Activated naive CD4-positive, alpha-beta T cell treated with Interleukin-2 at 50 U/mL for 16 hours (primary cell): ENCODE results near the gene HSD17B13.
A peak's percentile ranks its signal among the peaks of the same experiment; 100 is the strongest.
"Not testable (repeated sequence)": the region's sequence is repeated elsewhere in the genome, so short reads cannot be mapped to it uniquely, and the experiment has no call there.

Source experiments
- DNase-seq: peaks from one replicate; pipeline ENCODE4 v3.0.0-alpha.2; 2020

Gene HSD17B13, protein sequence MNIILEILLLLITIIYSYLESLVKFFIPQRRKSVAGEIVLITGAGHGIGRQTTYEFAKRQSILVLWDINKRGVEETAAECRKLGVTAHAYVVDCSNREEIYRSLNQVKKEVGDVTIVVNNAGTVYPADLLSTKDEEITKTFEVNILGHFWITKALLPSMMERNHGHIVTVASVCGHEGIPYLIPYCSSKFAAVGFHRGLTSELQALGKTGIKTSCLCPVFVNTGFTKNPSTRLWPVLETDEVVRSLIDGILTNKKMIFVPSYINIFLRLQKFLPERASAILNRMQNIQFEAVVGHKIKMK

DNA sequence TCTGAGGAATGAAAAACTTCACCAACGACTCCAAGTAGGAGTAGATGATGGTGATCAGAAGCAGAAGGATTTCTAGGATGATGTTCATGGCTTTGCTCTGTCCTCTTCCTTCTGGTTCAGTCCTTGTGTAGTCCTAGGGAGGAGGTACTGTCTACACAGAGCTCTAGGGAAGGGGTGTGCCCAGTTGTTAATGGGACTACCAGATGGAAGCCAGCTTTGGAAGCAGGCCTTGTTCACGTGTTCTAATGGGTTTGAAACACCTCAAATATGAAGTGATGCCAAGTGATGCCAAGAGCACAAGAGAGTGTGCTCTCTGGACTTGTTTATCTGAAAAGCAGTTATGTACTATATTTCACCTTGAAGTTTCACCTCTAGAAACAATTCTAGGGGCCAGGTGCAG, at the start of gene HSD17B13:
Gene HSD17B13 (minus strand): TSS at position 129 of the 400 bp plus-strand sequence. CDS start 41 bp downstream, at position 88.
- DNase-seq: no peak

DNA sequence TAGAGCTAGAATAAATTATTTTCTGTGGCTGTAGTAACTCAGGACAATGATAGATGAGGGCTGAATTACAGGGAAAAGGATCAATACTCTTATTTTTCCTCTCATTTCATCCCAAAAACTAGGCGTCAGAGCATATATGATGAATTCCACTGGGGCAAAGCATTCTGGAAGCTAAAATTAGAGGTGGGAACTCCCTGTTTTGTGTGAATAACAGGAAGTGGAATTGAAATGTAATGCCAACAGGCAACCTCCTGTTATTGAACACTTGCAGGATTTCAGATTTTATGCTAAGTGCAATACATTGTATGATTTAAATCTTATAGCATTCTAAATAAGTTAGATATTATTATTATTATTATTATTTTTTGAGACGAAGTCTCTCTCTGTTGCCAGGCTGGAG, 47.4 kb upstream of the HSD17B13 start:
- DNase-seq: no peak

DNA sequence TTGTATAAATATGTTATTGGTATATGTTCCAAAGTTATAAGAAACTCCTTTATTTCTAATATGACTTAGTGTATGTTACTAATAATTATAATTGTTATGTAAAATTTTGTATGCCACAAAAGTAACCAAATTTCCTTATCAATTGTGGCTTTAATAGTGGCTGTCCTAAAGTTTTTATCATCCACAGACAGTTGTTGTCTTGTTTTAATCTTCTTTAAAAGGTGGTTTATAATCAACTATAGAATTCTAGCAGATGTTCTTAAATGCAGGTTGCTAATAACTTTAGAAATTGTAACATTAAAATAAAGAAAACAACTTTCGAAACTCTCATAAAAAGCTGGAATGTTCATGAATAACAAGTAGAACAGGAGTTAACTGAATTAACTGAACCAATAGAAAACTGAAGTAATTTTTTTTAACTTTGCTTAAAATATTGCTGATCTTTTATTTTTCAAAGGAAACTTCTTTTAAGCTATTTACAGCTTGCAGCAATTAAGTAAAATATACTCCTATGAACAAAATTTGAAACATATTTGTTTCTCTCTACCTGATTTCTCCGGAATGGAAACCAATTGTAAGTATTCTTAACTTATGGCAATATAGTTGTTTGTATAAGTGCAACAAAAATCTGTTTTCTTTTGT, 44.0 kb upstream of the HSD17B13 start:
- no peak for DNase-seq

DNA sequence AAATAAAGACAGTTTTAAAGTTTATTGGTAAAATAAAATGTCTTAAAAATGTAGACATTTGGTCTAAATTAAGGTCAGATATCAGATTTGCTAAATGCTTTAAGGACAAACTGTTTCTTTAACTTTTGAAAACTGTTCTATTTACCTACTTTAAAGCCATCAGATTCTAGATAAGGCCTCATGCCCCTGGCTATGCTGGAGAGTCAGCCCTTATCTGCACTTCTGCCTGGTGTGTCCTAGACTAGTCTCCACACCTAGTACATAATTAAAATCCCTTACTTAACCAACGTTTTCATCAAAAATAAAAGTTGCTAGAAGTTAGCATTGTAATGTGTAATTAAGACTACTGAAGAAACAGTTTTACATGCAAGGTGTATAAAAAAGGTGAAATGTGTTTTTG, 42.7 kb upstream of the HSD17B13 start:
- no peak for DNase-seq

DNA sequence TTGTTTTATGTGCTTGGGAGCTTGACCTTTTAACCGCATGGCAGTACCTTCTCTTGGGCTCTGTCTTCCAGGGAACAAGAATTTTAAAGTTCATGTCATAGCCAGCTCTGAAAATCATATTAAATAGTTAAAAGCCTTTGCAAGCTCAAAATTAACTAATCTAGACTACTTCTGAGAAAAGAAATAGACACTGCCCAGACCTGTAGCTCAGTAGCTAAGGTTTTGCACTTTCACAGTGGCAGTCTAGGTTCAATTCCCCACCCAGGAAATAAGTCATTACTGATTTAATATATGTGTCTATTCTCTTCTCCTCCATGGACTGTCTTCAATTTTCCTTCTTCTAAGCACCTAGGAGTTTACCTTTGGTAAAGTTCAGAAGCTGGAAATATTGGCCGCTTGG, 40.9 kb upstream of the HSD17B13 start:
- DNase-seq: no peak

DNA sequence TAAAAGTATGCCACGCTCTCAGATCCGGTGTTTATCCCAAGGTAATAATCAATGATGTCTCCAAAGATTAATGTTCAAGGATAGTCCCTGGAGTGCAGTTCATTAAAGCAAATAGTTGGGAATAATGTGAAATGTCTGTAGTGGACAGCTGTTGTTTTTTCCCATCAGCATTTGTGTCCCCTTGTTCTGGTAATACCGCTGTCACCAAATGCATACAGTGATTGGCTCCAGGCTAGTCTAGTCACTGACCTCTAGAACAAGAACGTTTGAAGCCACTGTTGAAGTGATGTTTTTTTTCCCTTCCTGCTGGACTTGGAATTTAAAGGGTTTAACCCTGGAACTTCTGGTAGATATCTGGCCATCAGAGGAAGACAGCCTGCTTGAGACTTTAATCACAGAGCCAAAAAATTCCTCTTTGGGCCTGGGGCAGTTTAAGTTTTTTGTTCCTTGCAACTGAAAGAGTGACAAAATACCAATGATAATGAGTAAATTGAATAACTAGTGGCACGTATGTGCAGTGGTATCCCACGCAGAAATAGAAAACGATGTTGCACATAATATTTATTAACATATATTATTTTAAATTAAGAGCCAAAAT, 37.8 kb upstream of the HSD17B13 start:
- DNase-seq: no peak

DNA sequence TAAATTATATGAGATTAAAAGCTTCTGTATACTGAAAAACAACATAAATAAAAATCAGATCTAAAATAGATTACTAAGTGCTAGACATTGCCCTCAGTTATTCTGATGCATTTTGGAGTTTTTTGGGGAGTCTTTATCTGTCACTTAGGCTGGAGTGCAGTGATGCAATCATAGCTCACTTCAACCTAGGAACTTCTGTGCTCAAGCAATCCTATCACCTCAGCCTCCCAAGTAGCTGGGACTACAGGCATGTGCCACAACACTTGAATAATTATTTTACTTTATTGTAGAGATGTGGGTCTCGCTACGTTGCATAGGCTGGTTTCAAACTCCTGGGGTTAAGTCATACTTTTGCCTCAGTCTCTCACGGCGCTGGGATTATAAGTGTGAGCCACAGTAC, 36.6 kb upstream of the HSD17B13 start:
- no peak for DNase-seq

DNA sequence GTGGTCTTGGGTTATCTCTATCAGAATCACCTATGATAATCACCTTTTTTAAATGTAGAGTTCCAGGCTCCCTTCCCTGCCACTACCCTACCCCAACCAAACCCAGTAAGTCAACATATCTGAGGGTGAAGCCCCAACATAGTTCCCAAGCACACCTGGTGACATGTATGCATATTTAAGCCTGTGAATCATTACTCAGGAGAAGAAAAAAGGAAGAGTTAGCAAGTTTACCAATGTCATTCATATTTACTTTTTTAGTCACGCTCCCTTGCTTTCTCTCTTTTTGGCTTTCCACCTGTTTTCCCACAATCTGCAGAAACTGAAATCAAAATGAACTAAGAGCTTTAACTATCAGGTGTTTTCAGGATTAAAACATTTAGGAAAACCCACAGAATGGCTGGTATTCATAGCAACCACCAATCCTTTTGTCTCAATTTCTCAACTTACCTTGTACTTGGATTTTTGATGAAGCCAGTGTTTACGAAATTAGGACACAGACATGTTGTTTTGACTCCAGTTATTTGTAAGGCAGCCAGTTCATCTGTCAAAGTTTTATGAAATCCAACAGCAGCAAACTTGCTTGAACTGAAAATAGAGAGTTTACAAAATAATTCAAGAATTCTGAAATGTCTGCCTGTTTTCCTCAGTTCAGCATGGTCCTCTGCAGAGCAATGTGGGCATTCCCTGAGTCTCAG, 34.3 kb upstream of the HSD17B13 start:
- no peak for DNase-seq

DNA sequence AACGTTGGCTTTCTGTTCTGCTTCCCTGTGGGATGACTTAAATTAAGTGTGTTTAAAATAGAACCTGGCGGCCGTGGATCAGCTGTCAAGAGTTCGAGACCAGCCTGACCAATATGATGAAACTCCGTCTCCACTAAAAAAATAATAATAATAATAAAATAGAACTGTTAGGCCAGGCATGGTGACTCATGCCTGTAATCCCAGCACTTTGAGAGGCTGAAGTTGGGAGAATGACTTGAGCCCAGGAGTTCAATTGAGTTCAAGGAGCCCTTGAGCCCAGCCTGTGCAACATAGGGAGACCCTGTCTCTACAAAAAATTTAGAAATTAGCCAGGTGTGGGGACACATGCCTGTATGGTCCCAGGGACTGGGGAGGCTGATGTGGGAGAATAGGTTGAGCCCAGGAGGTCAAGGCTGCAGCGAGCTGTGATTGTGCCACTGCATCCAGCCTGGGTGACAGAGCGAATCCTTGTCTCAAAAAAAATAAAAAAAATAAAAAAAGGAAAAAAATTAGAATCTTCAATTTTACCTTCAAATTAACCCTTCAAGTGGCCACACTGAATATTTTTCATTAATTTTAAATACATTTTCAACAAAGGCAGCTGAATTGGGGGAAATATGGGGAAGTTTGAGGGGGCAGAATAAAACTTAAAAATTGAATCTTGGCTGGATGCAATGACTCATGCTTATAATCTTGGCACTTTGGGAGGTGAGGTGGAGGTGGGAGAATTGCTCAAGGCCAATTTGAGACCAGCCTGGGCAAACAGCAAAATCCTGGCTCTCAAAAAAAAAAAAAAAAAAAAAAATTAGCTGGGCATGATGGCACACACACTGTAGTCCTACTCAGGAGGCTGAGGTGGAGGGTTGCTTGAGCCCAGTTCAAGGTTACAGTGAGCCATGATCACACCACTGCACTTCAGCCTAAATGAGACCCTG, 31.8 kb upstream of the HSD17B13 start:
- no peak for DNase-seq

DNA sequence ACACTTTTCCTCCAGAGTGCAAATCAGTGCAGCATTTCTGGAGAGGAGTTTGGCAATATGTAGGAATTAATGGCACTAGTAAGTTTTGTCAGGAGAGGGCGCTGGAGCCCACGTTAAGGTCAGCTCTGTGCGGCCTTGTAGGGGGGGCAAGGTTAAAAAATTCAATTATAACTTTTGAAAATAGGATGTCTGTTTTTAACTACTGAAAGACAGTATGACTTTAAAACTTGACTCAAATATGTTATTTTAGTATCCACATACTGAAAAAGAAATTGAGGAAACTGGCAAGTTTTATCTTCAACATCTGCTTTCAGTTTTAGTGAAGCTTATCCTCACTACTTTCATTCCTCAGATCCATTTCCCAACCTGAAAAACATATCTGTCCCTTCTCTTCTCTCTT, 30.9 kb upstream of the HSD17B13 start:
- peak; percentile 10 for DNase-seq

DNA sequence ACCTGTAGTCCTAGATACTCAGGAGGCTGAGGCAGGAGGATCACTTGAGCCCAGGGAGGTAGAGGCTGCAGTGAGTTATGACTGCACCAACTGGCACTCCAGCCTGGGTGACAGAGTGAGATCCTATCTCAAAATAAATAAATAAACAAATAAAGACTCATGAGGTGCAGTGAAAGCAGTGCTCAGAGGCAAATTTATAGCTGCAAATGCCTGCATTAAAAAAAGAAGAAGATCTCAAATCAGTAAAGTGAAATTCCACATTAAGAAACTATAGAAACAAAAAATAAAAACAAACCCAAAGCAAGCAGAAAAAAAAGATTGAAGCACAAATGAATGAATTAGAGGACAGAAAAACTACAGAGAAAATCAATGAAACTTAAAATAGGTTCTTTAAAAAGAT, 22.5 kb upstream of the HSD17B13 start:
- no peak for DNase-seq

DNA sequence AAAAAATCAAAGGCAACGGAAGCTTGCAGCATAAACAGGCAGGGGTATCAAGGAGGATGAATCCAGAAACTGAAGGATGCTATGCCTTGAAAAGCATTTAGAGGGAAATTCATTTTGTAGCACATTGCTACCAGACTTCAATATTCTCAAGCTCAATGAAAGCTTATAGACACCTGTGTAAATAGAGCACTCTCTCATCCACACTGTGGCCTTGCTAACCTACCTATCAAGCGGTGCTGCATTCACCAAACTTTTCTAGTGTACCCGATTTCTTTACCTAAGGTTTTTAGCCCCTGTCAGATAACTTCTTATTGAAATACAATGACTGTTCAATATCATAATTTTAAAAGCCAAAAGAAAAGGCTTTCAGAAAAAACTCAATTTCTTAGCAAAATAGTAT, 20.2 kb upstream of the HSD17B13 start:
- no peak for DNase-seq

DNA sequence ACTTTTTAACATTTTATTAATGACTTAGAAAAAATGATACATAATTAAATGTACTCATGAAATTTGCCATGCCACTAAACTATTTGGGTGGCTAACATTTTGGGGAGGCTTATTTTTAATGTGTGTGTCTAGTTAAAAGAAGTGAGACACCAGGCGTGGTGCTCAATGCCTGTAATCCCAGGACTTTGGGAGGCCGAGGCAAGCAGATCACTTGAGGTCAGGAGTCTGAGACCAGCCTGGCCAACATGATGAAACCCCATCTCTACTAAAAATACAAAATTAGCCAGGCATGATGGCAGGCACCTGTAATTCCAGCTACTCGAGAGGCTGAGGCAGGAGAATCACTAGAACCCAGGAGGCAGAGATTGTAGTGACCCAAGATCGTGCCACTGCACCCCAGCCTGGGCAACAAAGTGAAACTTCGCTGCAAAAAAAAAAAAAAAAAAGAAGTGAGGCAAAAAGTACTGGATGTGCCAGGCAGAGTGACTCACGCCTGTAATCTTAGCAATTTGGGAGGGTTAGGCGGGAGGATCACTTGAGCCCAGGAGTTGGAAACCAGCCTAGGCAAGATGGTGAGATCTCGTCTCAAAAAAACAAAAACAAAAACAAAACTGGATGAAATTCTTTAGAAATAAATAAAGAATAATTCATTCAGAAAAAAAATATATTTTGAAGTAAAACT, 19.4 kb upstream of the HSD17B13 start:
- DNase-seq: not testable (repeated sequence)

DNA sequence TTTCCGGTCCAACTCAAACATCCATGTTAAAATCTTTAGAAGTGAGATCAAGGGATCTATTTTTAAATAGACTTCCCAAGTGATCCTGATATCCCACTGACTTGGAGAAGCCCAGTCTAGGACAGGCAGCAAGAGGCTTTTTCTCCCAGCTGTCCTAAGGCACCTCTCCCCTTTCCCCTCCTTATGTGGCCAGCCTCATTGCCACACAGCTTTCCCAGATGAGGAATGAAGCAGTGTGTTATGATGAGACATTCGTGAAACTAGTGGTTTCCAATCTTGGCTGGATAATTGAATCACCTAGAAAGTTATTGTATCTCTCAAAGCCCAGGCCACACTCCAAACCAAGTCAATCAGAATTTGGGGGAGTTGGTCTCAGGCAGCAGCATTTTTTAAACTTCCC, 16.8 kb upstream of the HSD17B13 start:
- no peak for DNase-seq

DNA sequence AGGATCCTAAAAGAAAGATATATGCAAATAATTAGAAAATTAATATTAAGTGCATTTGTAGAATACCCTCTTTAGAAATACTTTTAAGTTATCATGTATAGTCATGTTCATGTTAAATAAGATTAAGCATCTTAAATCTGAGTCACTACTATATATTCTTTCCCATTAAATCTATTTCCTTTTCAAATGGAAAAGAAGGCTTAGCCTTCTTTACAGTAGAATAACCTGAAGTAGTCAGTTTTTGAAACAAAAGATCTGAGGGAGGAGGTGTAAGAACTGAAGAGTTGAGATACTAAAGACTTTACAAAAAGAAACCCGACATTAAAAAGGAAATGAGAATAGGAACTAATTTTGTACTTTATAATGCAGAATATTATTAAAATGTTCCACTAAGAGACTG, 14.7 kb upstream of the HSD17B13 start:
- DNase-seq: no peak

DNA sequence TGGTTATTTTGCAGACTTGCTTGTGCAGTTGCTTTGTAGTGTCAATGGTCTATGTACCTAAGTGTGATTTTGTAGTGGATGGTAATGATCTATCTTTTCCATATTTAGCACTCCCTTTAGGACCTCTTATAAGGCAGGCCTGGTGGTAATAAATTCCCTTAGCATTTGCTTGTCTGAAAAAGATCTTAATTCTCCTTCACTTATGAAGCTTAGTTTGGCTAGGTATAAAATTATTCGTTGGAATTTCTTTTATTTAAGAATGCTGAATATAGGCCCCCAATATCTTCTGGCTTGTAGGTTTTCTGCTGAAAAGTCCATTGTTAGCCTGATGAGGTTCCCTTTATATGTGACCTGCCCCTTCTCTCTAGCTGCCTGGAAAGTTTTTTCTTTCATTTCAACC, 10.6 kb upstream of the HSD17B13 start:
- DNase-seq: no peak

DNA sequence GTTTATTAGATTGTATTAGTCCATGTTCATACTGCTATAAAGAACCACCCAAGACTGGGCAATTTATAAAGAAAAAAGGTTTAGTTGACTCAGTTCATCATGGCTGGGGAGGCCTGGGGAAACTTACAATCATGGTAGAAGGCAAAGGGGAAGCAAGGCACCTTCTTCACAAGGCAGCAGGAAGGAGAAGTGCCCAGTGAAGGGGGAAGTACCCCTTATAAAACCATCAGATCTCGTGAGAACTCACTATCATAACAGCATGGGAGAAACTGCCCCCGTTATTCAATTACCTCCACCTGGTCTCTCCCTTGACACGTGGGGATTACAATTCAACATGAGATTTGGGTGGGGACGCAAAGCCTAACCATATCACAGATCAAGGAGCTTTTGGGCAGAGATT, 8.1 kb upstream of the HSD17B13 start:
- DNase-seq: no peak

DNA sequence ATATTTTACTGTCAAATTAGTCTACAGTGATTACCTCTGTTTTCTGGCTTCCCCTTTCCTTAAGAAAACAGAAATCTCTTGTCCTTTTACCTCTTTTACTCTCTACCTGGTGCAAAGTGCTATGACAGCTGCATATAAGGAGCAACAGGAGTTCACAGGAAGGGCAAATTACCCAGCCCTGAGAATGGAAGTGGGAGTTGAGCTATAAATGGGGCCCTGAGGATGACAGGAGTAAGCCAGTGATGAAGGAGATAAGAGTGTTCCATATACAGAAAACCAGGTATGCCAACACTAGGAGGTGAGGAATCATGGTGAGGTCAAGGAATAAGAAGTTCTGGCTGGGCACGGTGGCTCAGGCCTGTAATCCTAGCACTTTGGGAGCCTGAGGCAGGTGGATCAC, 4.5 kb upstream of the HSD17B13 start:
- no peak for DNase-seq

DNA sequence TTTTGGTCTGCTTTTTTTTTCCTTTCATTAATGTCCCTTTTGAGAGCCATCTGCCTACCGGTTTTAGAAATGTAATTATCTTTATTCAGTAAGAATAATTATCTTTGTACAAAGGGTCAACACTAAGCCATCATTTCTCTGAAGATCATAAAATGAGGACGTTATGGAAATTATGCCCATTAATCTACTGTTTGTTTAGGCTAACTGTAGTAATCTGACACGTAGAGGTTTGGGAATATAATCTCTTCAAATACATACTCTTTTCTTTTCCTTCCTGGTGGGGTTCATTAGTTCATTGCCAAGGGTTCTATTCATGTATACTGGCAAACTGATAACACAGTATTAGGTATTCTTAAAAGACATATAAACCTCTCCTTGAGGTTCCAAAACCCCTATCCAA, 3.8 kb upstream of the HSD17B13 start:
- no peak for DNase-seq

DNA sequence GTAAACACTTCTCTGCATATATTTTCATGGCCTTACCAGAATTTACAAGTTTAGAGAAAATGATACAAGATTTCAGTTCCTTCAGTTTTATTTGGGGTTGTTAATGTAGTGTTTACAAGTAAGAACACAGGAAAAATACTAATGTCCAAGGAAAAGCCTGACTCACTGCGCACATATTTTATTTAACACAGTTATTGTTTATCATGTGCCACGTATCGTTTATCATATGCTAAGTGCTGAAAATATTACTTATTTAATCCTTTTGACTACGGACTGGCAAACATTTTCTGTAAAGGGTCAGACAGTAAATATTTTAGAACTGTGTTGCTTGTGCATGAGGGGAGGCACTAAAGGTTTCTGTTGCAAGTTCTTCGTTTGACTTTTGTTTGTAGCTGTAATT, 794 bp downstream of the HSD17B13 start:
- no peak for DNase-seq

DNA sequence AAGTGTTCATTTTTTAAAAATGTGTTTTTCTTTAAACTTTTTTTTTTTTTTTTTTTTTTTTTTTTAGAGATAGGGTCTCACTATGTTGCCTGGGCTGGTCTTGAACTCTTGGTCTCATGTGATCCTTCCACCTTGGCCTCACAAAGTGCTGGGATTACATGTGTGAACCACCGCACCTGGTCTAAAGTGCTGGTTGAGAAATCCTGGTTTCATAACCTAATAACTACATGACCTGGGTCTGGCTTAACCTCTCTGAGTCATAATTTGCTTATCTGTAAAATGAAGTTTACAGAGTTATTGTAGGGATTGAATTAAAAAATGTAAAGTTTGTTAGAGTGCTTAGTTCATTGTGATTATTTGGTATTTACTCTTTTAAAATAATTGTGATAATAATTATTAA, 5.2 kb downstream of the HSD17B13 start:
- no peak for DNase-seq

DNA sequence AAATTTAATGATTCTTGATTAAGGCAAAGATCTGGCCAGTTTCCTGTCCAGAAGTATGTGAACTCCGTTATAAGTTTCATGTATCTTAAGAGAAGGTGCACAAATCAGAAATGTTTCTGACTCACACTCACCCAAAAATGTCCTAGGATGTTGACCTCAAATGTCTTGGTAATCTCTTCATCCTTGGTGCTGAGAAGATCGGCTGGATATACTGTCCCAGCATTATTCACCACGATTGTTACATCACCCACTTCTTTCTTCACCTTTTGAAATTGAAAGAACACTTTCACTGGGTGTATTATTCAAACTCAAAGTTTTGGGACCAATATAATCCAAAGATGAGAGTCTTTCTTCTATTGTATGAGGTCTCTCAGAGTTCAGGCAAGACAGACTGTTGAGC, 5.7 kb downstream of the HSD17B13 start:
- DNase-seq: no peak
